Measurements from ENCODE around the gene CTBP2. TPM values are rescaled to one million over a fixed set of nuclear protein-coding genes. Genes with fewer than 3 reads are reported as not detected.

Gene CTBP2
- total and polyA plus RNA-seq, 11 donors = 10.1 to 45.5 (median 29.1) TPM

GRCh38 chr10:124961248-124961570 is 199.2 kb downstream of the CTBP2 start:
- 73 to 80% (median 76%) methylated on average over 4 of the region's 4 CpGs for WGBS, 4 donors
- ATAC-seq (no peak), DNase-seq (no peak)
- Histone ChIP-seq H3K36me3 (peaks cover 0 to 12% (median 0%) of the 10 kb centered on the region in 9 donors), H3K4me3 (no peak overlapping the region), H3K27me3 (no peaks in the 10 kb centered on the region), H3K27ac (no peak overlapping the region), H3K4me1 (peaks cover 0 to 42% (median 18%) of the 10 kb centered on the region in 12 donors), H3K9me3 (no peaks in the 10 kb centered on the region)
- intact Hi-C loops (cut with DNase I) = no loop called here
- TF ChIP-seq POLR2A (IDR thresholded peaks at IDR 0.05) = no peak
- TF ChIP-seq CTCF (IDR thresholded peaks at IDR 0.05) = no peak

DNA sequence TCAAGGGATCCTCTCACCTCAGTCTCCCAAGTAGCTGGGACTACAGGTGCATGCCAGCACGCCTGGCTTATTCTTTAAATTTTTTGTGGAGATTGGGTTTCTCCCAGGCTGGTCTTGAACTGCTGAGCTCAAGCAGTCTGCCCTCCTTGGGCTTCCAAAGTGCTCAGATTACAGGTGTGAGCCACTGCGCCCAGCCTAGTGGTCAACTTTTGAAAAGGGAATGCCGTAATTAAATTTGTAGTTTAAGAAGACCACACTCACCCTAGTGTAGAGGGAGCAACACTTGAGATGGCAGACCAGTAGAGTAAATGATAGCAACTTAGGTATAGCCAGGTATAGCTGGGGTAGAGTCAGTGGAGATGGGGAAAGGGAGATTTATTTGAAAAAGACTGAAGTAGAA is 200.8 kb downstream of the CTBP2 start:
- ATAC-seq (no peak), DNase-seq (no peak)
- H3K27ac ChIP-seq = no peak overlapping the region
- intact Hi-C loops (cut with DNase I) = no loop called here
- 91 to 98% (median 96%) methylated on average over 3 of the region's 3 CpGs for WGBS, 4 donors
- no peak overlapping the region for H3K4me3 ChIP-seq
- peaks cover 0 to 8% (median 0%) of the 10 kb centered on the region in 9 donors for H3K36me3 ChIP-seq
- no peaks in the 10 kb centered on the region for H3K9me3 ChIP-seq
- no peaks in the 10 kb centered on the region for H3K27me3 ChIP-seq
- no peak for TF ChIP-seq CTCF (IDR thresholded peaks at IDR 0.05)
- TF ChIP-seq POLR2A (IDR thresholded peaks at IDR 0.05) = no peak
- peaks cover 0 to 53% (median 31%) of the 10 kb centered on the region in 12 donors for H3K4me1 ChIP-seq

- ATAC-seq (peak in 1 of 4 donors; percentile 16), DNase-seq (no peak)
- WGBS, 4 donors = 71 to 76% (median 73%) methylated on average over 7 of the region's 7 CpGs
- H3K27ac ChIP-seq = peak overlapping the region in 1 of 12 donors; percentile 27
- peaks cover 0 to 50% (median 33%) of the 10 kb centered on the region in 12 donors for H3K4me1 ChIP-seq
- intact Hi-C loops (cut with DNase I) = no loop called here
- H3K9me3 ChIP-seq = no peaks in the 10 kb centered on the region
- TF ChIP-seq CTCF (IDR thresholded peaks at IDR 0.05) (no peak), POLR2A (IDR thresholded peaks at IDR 0.05) (no peak)
- H3K4me3 ChIP-seq = no peak overlapping the region
- peaks cover 0 to 4% (median 0%) of the 10 kb centered on the region in 9 donors for H3K36me3 ChIP-seq
- H3K27me3 ChIP-seq = no peaks in the 10 kb centered on the region
Measured at GRCh38 chr10:124957404-124957947, 202.9 kb downstream of the CTBP2 start.

DNA sequence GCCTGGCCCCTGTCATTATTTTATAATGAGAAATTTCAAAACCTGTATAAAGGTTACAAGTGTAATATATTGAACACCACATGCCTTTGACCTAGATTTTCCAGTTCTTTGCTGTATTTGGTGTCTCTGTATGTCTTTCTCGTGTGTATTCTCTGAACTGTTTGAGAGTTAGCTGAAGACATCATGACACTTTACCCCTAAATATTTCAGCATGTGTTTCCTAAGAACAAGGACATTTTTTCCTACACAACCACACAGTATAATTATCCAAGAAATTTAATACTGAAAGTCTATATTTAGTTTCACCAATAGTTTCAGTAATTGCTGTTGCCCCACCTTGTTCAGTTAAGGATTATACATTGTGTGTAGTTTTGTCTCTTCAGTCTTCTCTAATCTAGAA is 203.6 kb downstream of the CTBP2 start:
- Histone ChIP-seq H3K27ac (no peak overlapping the region), H3K36me3 (peaks cover 0 to 7% (median 0%) of the 10 kb centered on the region in 9 donors), H3K9me3 (no peaks in the 10 kb centered on the region), H3K27me3 (no peaks in the 10 kb centered on the region), H3K4me3 (no peak overlapping the region), H3K4me1 (peaks cover 0 to 50% (median 32%) of the 10 kb centered on the region in 12 donors)
- no peak for TF ChIP-seq POLR2A (IDR thresholded peaks at IDR 0.05)
- no peak for TF ChIP-seq CTCF (IDR thresholded peaks at IDR 0.05)
- 48 to 69% (median 58%) methylated on average over 1 of the region's 1 CpG for WGBS, 4 donors
- intact Hi-C loops (cut with DNase I) = no loop called here
- DNase-seq (no peak), ATAC-seq (no peak)
